Fibroblast of skin of right quadriceps (primary cell): ENCODE measurements around the gene PRM2.

Experiments used
- DNase-seq: peaks from one replicate; pipeline ENCODE4 v3.0.0-alpha.2; 2013

PRM2 gene

GRCh38 chr16:11276143-11276895, at the start of gene PRM2:
TSS of gene PRM2 (minus strand) at chr16:11276480. CDS start at chr16:11276370, 110 bp downstream.
- DNase-seq: no peak

DNA sequence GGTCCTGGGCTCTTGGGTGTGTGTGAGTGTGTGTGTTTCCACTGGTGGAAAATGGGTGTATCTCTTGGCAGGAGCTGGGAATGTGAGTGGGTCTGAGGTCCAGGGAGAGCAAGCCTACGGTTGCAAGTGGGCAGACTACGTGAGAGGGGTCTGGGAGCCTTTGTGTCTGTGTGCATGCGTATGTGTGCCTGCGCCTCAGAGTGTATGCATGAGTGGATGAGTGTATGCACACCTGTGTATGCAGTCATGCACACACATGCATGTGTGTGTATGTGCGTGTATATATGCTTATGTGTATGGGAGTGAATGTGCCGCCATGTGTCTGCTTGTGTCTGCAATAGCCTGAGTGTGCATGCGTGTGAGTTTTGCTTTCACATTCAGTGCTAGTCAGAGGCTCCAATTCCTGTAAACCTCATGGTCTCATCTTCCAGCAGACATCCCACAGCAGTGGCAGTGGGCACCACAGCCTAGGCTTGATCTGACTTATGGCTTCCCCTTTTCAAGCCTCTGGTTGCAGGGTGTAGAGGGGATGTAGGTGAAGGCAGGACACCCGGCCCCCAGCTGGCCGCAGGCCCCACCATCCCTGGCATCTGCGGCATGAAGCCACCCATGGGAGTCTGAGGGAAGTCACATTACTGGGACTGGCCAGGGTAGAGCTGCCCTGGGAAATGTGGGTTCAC, 49.3 kb upstream of the PRM2 start:
- no peak for DNase-seq

- DNase-seq: no peak
Measured at GRCh38 chr16:11323551-11324336, 47.5 kb upstream of the PRM2 start.

- DNase-seq: no peak
Measured at GRCh38 chr16:11322823-11323222, 46.5 kb upstream of the PRM2 start.

DNA sequence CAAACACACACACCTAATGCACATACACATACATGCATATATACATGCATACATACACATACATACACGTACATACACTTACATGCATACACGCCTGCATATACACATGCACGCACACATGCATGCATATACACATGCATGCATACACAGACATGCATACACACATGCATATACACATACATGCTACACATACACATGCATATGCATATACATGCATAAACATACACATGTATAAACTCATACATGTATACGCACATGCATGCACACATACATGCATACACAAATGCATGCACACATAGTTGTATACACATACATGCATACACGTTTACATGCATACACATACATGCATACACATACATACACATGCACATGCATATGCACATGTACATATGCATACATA, 45.4 kb upstream of the PRM2 start:
- DNase-seq: no peak

GRCh38 chr16:11320170-11320569, 43.9 kb upstream of the PRM2 start:
- DNase-seq: no peak

GRCh38 chr16:11319529-11320146, 43.4 kb upstream of the PRM2 start:
- no peak for DNase-seq

DNA sequence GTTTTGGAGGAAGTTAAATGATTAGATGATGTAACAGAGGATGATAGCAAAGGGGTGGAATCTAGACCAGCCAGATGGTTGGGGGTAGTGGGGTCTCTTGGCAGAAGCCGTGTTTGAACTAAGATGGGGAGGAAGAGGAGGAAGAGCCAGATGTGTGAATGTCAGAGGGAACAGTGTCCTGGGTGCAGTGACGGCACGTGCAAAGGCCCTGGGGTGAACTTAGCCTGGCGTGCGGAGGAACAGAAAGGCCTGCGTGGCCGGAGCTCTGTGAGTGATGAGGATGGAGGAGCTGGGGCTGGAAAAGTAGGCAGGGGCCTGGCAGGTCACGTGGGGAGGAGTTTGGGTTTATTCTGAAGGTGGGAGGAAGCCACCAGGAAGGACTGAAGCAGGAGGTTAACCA, 42.5 kb upstream of the PRM2 start:
- DNase-seq: no peak

DNA sequence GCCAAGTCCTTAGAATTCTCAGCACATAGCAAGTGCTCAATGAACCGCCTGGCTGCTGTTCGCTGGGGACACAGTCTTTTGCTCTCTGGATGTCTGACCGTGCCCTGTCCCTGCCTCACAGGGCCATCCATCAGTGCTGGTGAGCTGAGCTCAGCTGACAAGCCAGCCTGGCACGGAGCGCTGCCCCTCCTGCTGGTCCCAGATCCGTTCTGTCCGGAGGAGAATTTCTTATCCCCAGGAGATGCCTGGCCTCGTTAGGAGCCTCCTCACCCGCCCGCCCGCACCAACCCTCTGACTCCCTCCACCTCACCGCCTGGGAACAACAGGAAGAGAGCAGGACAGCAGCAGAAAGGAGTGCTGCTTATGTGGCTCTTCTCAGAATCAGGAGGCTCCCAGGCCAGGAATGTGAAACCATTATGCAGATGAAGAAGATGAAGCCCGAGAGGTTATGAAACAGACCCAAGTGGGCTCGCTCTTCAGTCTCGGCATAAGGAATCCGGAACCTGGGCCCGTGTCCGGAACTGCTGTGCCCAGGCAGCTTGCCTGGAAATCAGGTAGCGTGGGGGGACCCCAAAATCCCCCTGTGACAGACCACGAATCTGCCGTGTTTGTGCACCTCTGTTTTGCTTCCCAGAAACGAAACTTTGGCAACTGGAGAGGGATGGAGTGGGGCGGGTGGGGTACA, 40.2 kb upstream of the PRM2 start:
- DNase-seq: no peak

- peak; percentile 83 for DNase-seq
Measured at GRCh38 chr16:11315510-11315909, 39.2 kb upstream of the PRM2 start.

DNA sequence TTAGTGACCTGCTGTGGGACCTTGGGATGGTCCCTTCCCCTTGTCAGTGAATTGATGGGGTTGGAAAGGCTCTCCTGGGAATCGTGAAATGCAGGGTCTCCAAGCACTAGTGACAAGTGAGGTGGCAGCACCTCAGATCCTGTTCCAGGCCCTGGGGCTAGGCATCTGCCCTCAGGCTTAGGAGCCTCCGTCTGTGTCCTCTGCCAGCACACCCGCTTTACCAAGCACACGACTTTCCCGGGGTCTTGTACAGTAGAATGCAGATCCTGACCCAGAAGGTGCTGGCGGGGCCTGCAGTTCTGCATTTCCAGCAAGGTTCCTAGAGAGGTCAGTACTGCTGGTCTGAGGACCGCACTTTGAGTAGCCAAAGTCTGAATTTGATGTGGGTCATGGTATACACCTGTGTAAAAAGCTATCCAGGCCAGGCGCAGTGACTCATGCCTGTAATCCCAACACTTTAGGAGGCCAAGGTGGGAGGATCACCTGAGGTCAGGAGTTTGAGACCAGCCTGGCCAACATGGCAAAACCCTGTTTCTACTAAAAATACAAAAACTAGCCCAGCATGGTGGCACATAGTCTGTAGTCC, 38.1 kb upstream of the PRM2 start:
- no peak for DNase-seq

DNA sequence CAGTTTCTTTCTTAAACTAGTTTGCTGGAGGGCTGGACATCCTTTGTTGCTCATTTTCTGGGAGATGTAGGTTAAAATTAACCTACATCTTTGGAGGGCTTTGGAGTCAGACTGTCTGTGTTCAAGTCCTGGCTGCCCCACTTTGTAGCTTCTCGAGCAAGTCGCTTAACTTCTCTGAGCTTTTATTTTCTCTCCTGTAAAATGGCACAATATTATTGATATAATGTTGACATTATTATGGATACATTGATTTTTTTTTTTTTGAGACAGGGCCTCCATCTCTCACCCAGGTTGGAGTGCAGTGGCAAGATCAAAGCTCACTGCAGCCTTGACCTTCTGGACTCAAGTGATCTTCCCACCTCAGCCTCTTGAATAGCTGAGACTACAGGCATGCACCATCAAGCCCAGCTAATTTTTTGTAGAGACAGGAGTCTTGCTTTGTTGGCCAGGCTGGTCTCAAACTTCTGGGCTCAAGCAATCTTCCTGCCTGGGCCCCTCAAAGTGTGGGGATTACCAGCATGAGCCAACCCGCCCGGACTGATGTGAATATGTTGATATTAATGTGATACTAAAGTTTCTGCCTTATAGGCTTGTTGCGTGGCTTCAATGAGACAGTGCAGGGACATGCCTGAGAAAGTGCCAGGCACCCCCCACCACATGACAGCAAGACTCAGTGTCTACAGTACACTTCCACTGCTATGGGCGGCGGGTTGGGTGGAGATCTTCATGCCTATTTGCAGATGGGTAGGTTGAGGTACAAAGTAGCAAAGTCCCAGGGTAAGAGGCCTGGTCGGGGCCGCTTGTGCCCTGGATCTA, 37.4 kb upstream of the PRM2 start:
- DNase-seq: no peak

DNA sequence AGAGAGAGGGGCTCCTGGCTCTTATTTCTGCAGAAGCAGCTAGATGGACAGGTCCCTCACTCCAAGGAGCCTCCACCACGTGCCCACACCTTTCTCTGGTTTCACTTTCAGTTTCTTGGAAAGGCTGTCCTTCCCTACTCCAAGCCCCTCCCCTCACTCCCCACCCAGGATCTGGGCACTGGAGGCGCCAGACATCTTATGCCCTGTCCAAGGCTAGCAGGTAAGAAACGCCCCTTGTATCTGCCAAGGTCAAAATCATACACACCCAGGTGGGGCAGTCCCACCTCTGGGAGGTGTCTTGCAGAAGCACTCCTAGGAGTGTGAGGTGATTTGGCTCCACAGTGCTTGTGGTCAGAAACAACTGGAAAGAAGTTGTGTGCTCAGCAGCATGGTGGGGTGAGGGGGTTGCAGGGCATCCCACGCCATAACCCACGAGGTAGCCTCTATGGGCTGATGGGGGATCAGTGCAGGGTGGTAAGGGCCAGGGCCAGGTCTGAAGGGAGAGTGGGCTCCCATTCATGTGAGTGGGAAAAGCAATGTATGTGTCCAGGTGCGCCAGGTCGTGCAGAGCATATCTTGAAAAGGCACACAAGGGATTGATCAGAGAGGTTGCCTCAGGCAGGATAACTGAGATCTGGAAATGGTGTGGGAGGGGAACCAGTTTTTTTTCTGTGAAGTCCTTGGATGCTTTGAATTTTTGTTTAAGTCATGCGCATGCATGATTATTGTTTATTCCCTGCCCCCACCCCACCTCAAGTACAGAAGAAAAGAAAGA, 36.6 kb upstream of the PRM2 start:
- DNase-seq: peak; percentile 75

DNA sequence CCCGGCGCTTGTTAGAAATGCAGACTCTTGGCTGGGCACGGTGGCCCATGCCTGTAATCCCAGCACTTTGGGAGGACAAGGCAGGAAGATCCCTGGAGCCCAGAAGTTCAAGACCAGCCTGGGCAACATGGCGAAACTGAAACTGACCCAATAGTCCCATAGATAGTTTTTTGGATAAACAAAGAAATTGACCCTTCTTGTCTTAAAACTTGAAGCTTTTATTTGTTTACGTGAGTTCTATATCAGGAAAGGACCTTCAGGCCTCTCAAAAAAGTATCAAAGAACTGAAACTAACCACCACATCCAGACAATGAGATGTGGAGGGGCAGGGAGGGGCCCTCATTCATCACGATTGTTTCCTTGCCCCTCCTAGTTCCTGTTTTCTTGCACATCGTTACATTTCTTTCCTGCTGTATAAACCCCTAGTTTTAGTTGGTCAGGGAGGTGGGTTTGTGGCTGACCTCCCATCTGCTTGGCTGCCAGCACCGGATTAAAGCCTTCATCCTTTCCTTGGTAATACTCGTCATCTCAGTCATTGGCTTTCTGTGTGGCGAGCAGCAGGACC, 34.8 kb upstream of the PRM2 start:
- DNase-seq: no peak

- no peak for DNase-seq
Measured at GRCh38 chr16:11310634-11310977, 34.3 kb upstream of the PRM2 start.

GRCh38 chr16:11309895-11310633, 33.8 kb upstream of the PRM2 start:
- peak; percentile 37 for DNase-seq

- DNase-seq: no peak
Measured at GRCh38 chr16:11308493-11309283, 32.4 kb upstream of the PRM2 start.

GRCh38 chr16:11307639-11308492, 31.6 kb upstream of the PRM2 start:
- DNase-seq: no peak
